ENCODE measurements around the gene TBX18.

Gene TBX18

DNA sequence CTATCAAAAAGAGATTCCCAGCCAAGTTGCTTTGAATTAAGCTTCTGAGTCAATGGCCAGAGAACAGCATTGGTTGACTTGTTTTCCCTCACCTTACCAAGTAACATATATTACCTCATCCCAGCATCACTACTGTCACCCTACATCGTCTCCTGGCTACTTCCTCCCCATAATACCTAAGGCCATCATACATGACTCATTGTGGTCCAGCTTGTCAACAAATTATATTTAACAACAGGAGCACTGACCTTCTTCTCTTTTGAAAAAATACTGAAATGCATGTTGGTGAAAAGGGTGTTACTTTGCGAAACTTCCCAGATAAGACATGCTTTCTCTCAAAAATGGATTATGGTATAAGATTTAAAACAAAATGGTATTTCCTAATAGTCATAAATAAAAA is 106.9 kb downstream of the TBX18 start:
- DNase-seq (ENCODE audit: insufficient read length, low spot score) (no peak), FAIRE-seq (peak; percentile 55)
- no peak for TF ChIP-seq POLR2A (IDR thresholded peaks at IDR 0.05; ENCODE audit: low read depth, low read length)

DNA sequence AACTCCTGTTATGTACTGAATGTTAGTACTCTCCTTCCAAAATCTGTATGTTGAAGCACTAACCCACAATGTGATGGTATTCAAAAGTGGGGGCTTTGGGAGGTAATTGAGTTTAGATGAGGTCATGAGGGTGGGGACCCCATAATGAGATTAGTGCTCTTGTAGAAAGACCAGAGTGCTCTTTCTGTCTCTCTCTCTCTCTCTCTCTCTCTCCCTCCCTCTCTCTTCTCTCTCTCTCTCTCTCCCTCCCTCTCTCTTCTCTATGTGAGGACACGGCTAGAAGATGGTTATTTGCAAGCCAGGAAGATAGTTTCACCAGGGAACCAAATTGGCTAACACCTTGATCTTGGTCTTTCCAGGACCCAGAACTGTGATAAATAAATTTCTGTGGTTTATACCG is 107.4 kb downstream of the TBX18 start:
- DNase-seq (ENCODE audit: insufficient read length, low spot score) = no peak
- TF ChIP-seq POLR2A (IDR thresholded peaks at IDR 0.05; ENCODE audit: low read depth, low read length) = no peak
- no peak for FAIRE-seq

DNA sequence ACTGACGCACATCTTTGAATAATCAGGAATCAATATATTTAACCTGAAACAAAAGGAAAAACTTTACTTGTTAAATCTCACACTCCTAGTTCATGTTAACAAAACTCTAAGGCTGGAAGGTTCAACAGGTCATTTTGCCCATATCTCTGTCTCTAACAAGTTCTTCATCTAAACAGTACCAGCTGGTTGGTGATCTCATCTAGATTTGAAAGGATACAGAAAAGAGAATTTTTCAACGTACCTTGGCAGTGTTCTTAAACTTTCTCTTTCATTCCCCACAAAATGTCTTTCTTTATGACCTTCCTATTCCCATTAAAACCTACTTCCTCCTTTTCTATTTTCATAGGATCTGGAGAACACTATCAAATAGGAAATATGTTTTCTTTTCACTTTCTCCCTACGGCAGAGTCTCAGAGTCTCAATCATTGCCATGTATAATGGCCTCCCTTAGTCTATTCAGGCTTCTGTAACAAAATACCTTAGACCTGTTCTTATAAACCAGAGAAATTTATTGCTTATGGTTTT is 111.3 kb downstream of the TBX18 start:
- DNase-seq (ENCODE audit: insufficient read length, low spot score) = no peak
- TF ChIP-seq POLR2A (IDR thresholded peaks at IDR 0.05; ENCODE audit: low read depth, low read length) = no peak
- FAIRE-seq = no peak

DNA sequence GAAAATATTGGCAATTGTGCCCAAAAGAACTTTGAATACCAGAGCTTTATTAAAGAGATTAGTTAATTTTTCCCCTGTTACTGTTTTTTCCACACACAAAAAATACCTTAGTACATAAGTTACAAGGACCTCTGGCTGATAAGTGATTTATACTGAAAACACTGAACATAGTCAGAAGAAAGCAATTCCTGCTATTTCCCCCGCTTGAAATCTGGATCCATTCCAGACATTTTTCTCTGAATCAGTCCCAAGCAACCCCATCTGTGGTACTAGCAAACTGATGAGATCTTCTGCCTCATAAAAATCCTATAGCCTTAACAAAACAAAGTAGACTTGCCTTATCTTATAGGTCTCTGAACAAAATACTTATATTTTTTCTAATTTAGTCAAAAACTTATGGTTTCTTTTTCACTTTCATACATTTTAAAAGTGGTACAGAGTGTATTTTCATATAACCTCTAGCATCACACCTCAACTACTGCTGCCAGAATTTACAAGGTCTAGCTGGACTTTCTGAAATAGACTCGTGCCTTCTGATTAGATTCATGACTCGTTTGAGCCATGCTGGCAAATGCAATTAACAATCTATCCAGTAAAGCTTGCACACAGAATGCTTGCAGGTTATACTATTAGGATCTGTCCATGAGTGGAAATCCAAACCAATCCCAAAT is 111.9 kb downstream of the TBX18 start:
- TF ChIP-seq POLR2A (IDR thresholded peaks at IDR 0.05; ENCODE audit: low read depth, low read length) = no peak
- FAIRE-seq (peak; percentile 93), DNase-seq (ENCODE audit: insufficient read length, low spot score) (peak; percentile 30)

DNA sequence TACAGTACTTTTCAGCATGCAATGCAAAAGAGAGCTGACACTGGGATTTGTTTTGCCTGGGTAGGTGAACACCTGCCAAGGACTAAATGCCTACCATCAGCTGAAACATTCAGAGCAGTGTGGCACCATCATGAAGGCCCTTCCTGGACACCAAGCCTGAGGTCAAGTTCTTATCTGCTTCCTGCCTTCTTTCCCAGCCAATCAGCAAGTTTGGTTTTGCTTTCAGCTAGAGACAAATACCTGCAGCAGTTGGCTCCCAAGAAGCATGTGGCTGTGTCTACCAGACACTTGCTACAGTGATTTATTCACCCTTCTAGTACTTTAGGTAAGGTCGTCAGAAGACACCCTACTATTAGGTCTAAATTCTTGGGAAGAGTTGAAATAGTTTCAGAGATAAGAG is 112.8 kb downstream of the TBX18 start:
- TF ChIP-seq POLR2A (IDR thresholded peaks at IDR 0.05; ENCODE audit: low read depth, low read length) = no peak
- no peak for DNase-seq (ENCODE audit: insufficient read length, low spot score)
- FAIRE-seq = peak; percentile 69

DNA sequence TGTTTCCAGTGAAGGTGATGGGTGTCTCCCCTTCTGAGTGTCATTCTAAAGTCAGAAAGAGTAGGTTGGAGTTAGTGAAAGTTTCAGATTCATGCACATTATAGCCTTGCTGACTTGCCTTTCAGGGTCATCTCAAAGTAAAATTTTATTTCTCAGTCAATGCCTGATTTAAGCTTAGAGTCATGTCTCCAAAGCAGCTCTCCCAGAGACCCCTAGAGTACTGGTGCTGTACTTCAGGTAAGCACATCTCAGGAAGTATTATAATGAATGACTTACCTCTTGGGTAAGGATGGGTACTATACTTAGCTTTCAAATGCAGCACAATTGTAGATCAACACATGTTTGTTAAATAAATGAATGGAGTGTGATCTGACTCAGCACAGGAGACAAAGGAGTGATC is 116.0 kb downstream of the TBX18 start:
- TF ChIP-seq POLR2A (IDR thresholded peaks at IDR 0.05; ENCODE audit: low read depth, low read length) = no peak
- DNase-seq (ENCODE audit: insufficient read length, low spot score) = no peak
- FAIRE-seq = no peak

DNA sequence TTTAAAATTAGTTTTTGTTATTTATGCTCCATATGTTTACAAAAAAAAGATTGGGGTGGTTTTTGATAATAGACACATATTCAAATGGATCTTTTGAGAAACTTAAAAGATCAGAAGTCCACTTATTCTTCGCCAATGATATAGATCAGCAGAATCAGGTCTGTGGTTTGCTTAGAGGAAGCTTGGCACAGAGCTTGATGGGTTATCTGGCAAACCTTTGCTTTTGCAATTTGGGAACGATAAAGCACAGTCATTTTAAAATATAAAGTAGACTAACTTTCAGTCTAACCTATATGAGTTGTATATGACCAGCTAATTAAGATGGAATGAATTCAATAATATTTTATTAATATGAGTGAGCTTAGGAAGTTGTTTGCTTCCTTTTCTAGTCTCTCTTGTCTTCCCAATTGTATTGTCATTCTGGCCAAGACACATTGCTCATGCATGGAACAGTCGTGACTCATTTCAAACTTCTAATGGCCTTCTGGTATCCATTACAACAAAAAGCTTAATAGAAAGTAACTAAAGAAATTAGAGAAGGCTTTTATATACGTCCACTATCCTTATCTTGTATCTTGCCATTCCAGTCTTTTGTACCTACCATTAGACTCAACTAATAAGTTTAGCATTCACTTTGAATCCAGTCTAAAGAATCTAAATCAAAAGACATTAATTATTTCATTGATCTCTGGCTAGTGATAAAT is 118.7 kb downstream of the TBX18 start:
- TF ChIP-seq POLR2A (IDR thresholded peaks at IDR 0.05; ENCODE audit: low read depth, low read length) = no peak
- DNase-seq (ENCODE audit: insufficient read length, low spot score) = no peak
- FAIRE-seq = peak; percentile 84

DNA sequence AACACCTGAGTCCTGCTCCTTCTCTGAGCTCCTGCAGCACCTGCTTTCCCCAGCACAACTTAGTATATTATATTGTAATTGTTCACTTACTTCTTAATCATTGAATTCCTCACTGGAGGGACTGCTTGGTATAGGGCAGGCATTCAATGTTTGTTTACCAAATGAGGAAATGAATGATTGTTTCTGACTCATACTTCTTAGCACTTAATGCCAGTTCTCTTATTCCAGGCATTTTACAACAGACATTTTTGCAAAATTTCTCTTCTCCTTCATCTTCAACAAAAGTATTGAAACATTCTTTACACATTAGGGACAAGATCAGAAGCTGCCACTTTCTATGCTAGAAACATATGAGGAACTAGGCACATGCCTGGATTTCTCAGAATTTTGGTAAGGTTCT is 119.4 kb downstream of the TBX18 start:
- DNase-seq (ENCODE audit: insufficient read length, low spot score) (no peak), FAIRE-seq (peak; percentile 92)
- TF ChIP-seq POLR2A (IDR thresholded peaks at IDR 0.05; ENCODE audit: low read depth, low read length) = no peak

DNA sequence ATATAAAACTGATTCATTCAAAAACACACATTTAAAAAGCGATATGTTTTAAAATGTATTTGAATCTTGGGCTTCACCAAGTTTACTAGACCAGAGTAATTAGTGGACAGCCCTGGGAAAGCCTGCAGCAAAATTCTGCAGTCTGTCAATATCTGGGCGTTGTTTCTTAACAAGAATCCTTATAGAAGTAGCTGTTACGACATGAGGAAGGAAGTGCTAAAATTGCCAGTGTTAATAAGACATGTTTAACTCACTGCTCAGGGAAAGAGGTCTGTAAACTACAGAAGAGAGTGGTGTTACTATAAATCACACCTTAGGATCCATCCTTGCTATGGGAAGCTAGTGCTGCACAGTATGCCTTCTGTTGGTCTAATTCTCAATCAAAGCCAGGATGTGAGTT is 120.6 kb downstream of the TBX18 start:
- DNase-seq (ENCODE audit: insufficient read length, low spot score) = no peak
- TF ChIP-seq POLR2A (IDR thresholded peaks at IDR 0.05; ENCODE audit: low read depth, low read length) = no peak
- FAIRE-seq = peak; percentile 23

DNA sequence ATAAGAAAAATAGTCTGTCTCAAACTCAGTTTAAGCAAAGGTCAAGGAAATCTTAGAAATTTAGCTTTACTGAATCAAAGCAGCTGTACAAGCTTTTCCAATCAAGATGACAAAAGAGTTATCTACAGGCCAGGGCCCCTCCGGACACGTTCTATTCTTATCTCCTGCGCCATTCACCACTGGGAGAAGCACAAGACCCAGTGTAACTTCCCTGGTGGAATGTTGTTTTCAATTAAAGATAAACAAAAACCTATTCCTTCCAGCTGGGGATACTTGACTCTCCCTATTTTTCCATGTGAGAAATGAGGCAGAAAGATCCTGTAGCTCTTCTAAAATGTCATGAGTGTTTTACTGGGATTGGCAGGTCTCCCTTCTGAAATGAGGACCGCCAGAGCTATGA is 123.3 kb downstream of the TBX18 start:
- no peak for FAIRE-seq
- no peak for DNase-seq (ENCODE audit: insufficient read length, low spot score)

DNA sequence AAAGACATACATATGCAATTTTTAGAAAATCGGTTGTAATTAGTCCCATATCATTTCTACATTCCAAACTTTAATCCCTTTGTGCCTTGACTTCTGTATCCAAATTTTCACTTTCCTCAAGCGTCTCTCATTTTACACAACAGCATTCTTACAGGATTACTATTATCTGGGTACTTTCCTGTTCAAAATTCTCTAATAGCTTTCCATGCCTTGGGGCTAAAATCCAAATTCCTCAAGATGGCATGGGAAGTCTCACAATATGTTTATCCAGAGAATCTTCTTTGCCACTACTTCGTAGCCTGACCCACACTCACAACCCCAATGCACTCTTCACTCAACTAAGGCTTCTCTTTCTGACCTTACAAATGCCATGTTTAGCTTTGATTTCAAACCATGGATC is 125.0 kb downstream of the TBX18 start:
- no peak for DNase-seq (ENCODE audit: insufficient read length, low spot score)
- no peak for TF ChIP-seq POLR2A (IDR thresholded peaks at IDR 0.05; ENCODE audit: low read depth, low read length)
- peak; percentile 57 for FAIRE-seq

More for the DNA sequence above, 123.3 kb downstream of the TBX18 start:
- TF ChIP-seq POLR2A (IDR thresholded peaks at IDR 0.05; ENCODE audit: low read depth, low read length) = no peak

DNA sequence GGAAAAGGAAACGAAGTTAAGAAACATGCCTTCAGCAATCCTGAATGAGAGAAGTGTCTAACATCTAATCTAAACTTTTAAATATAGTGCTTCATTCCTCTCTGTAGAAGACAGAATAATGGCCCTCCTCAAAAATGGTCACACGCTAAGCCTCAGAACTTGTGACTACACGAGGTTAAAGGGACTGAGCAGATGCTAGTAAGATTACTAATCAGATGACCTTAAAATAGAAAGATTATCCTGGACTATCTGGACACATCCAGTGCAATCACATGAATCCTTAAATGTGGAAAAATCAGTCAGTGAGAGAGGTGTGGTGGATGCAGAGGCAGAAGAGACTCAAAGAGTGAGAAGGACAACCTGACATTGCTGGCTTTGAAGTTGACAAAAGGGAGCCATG is 126.1 kb downstream of the TBX18 start:
- FAIRE-seq (no peak), DNase-seq (ENCODE audit: insufficient read length, low spot score) (no peak)
- no peak for TF ChIP-seq POLR2A (IDR thresholded peaks at IDR 0.05; ENCODE audit: low read depth, low read length)
